Colonic mucosa (tissue), 4 donors: ENCODE data around the gene SYTL5. TPM values are rescaled to one million over a fixed set of nuclear protein-coding genes. Genes with fewer than 3 reads are reported as not detected.

Experiments
- DNase-seq: peaks from one replicate; pipeline ENCODE4 v3.0.0-alpha.2; 2020
- H3K27ac ChIP-seq: fragments of 200-600 bp; one replicate; pipeline ENCODE4 v1.8.0; 2021
- H3K27me3 ChIP-seq: fragments of 200-600 bp; one replicate; pipeline ENCODE4 v1.8.0; 2021
- H3K36me3 ChIP-seq: fragments of 200-600 bp; one replicate; pipeline ENCODE4 v1.8.0; 2021
- H3K4me1 ChIP-seq: fragments of 200-600 bp; one replicate; pipeline ENCODE4 v1.8.0; 2021; ENCODE audit warnings: mild to moderate bottlenecking
- H3K4me3 ChIP-seq: fragments of 200-600 bp; one replicate; pipeline ENCODE4 v1.8.0; 2021
- H3K9ac ChIP-seq, 2 donors: one replicate each; pipeline ENCODE4 v1.7.0; 2013; ENCODE audit warnings: control low read depth in 2 of 2, low read depth in 2 of 2, low read length in 2 of 2
- H3K9me3 ChIP-seq: fragments of 200-600 bp; one replicate; pipeline ENCODE4 v1.8.0; 2021
- CTCF ChIP-seq: fragments of 200-600 bp; IDR thresholded peaks from one replicate; pipeline ENCODE4 v1.8.0; 2022; ENCODE audit warnings: antibody characterized with exemption, mild to moderate bottlenecking
- intact Hi-C: fragments of 100-400 bp; cut with DNase I; formaldehyde crosslinking; loops from one replicate; pipeline ENCODE4 v1.14.1; 2022
- total RNA-seq, 2 donors: library from RNA; stranded (reverse); fragmentation: NEBNext Ultra II Directional in 1 of 2; extraction: Animal tissue kit (Norgen Biotek cat#: 25700) in 1 of 2; gene quantifications; one replicate each; pipeline ENCODE4 v1.2.1, GENCODE V29; 2021
- donor health status: healthy.
- donor health status: DM: no; HTN: no; CAD: no.
- donor health status: DM: no; HTN: no; CAD: no.

The SYTL5 gene
- total RNA-seq, 2 donors from 2014 or later = 5.4 to 7.1 TPM

DNA sequence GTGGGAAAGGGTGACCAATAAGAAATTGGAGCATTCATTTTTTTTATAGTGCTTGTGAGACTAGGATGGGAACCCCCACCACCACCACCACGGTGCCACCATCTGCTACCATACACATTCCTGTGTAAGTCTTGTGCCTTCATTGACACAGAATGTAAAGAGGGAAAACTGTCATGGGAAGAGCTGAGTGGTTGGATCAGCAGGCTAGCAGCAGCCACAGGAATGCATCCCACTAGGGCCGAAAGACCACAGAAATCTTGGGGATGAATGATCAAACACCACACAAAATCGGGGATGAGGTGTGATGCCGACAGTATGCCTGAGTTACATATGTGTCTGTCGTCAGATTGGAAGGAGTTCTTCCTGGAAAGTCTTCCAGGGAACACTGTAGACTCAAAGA is 145.1 kb downstream of the SYTL5 start:
- Histone ChIP-seq H3K4me1 (no peaks in the 10 kb centered on the region), H3K27ac (no peak overlapping the region), H3K4me3 (no peak overlapping the region), H3K9me3 (no peaks in the 10 kb centered on the region), H3K36me3 (no peaks in the 10 kb centered on the region), H3K9ac (no peak overlapping the region), H3K27me3 (no peaks in the 10 kb centered on the region)
- no peak for TF ChIP-seq CTCF
- intact Hi-C loops = no loop called here
- no peak for DNase-seq

GRCh38 chrX:38154340-38154739 is 148.0 kb downstream of the SYTL5 start:
- TF ChIP-seq CTCF = no peak

DNA sequence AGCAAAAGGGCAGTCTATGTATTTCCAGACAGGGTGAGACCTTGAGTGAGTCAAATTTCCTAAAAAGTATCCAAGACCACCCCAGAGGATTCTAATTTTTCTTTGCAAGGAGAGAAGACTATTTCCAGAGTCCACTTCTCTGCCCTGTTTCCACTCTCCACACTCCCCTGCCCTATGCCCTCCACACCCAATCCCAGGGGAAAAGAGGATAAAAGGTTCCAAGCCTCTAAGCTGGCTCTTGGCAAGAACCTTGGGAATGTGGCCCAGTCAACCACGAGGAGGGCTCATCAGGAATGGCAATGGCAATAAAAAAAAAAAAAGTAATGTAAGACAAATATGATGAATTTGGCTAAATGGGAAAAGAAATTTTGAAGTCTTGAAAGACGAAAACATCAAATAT is 148.5 kb downstream of the SYTL5 start:
- Histone ChIP-seq H3K27ac (no peak overlapping the region), H3K4me3 (no peak overlapping the region), H3K27me3 (no peaks in the 10 kb centered on the region), H3K36me3 (no peaks in the 10 kb centered on the region), H3K9ac (no peak overlapping the region), H3K9me3 (no peaks in the 10 kb centered on the region), H3K4me1 (no peaks in the 10 kb centered on the region)
- peak; percentile 20 for DNase-seq
- TF ChIP-seq CTCF = no peak
- intact Hi-C loops = no loop called here

More at GRCh38 chrX:38154340-38154739, 148.0 kb downstream of the SYTL5 start:
- no peaks in the 10 kb centered on the region for H3K27me3 ChIP-seq
- no peaks in the 10 kb centered on the region for H3K4me1 ChIP-seq
- no peaks in the 10 kb centered on the region for H3K9me3 ChIP-seq
- H3K9ac ChIP-seq = no peak overlapping the region
- intact Hi-C loops = no loop called here
- no peak overlapping the region for H3K27ac ChIP-seq
- DNase-seq = peak; percentile 31
- no peaks in the 10 kb centered on the region for H3K36me3 ChIP-seq
- no peak overlapping the region for H3K4me3 ChIP-seq

GRCh38 chrX:38156838-38157237 is 150.5 kb downstream of the SYTL5 start:
- Histone ChIP-seq H3K9ac (no peak overlapping the region), H3K9me3 (no peaks in the 10 kb centered on the region), H3K36me3 (no peaks in the 10 kb centered on the region), H3K27ac (peak overlapping the region; percentile 40), H3K27me3 (no peaks in the 10 kb centered on the region), H3K4me3 (no peak overlapping the region), H3K4me1 (no peaks in the 10 kb centered on the region)
- intact Hi-C loops = no loop called here
- no peak for TF ChIP-seq CTCF
- DNase-seq = peak; percentile 51

GRCh38 chrX:38163193-38163592 is 156.8 kb downstream of the SYTL5 start:
- TF ChIP-seq CTCF = no peak
- H3K4me3 ChIP-seq = no peak overlapping the region
- H3K27me3 ChIP-seq = no peaks in the 10 kb centered on the region
- no peaks in the 10 kb centered on the region for H3K36me3 ChIP-seq
- no peak for DNase-seq
- H3K9me3 ChIP-seq = no peaks in the 10 kb centered on the region
- H3K4me1 ChIP-seq = no peaks in the 10 kb centered on the region
- no peak overlapping the region for H3K9ac ChIP-seq
- intact Hi-C loops = no loop called here
- no peak overlapping the region for H3K27ac ChIP-seq

GRCh38 chrX:38165023-38165422 is 158.7 kb downstream of the SYTL5 start:
- intact Hi-C loops = loop anchor here (5.0 kb wide), 1 partner anchor 238 kb away; no protein-coding TSS in a partner anchor
- Histone ChIP-seq H3K4me3 (no peak overlapping the region), H3K9me3 (no peaks in the 10 kb centered on the region), H3K4me1 (no peaks in the 10 kb centered on the region), H3K36me3 (no peaks in the 10 kb centered on the region), H3K27ac (no peak overlapping the region), H3K9ac (no peak overlapping the region), H3K27me3 (no peaks in the 10 kb centered on the region)
- no peak for TF ChIP-seq CTCF
- no peak for DNase-seq
